Stimulated activated CD8-positive, alpha-beta memory T cell treated with anti-CD3 and anti-CD28 coated beads, Interleukin-15, amount 100 ng/mL, for 4 hours (primary cell): ENCODE measurements around the gene WFDC9.
"Not testable (repeated sequence)": the region's sequence is repeated elsewhere in the genome, so short reads cannot be mapped to it uniquely, and the experiment has no call there.

ENCODE experiments used
- DNase-seq, 2 donors: peaks; one replicate each; pipeline ENCODE4 v3.0.0-alpha.2; 2020; ENCODE audit warnings: low read depth in 2 of 2

Gene WFDC9

GRCh38 chr20:45592574-45593189, 38.4 kb downstream of the WFDC9 start:
- no peak for DNase-seq

GRCh38 chr20:45589725-45590124, 41.4 kb downstream of the WFDC9 start:
- DNase-seq, result no peak

- DNase-seq, result no peak
Observed at GRCh38 chr20:45588800-45589199, 42.3 kb downstream of the WFDC9 start.

- not testable (repeated sequence) for DNase-seq
Observed at GRCh38 chr20:45585986-45586385, 45.1 kb downstream of the WFDC9 start.

GRCh38 chr20:45584294-45584693, 46.8 kb downstream of the WFDC9 start:
- DNase-seq, result not testable (repeated sequence)

- no peak for DNase-seq
Observed at GRCh38 chr20:45583502-45583901, 47.6 kb downstream of the WFDC9 start.

GRCh38 chr20:45581702-45582101, 49.4 kb downstream of the WFDC9 start:
- no peak for DNase-seq

GRCh38 chr20:45579184-45579583, 51.9 kb downstream of the WFDC9 start, which contains the start of gene WFDC8:
TSS of gene WFDC8 (minus strand) at chr20:45579284. CDS start at chr20:45579247, 37 bp downstream.
- DNase-seq, result no peak

GRCh38 chr20:45578231-45578630, 52.9 kb downstream of the WFDC9 start:
- DNase-seq, result no peak

GRCh38 chr20:45576995-45577394, 54.1 kb downstream of the WFDC9 start:
- no peak for DNase-seq

- DNase-seq, result no peak
Observed at GRCh38 chr20:45575931-45576330, 55.2 kb downstream of the WFDC9 start.

- DNase-seq, result not testable (repeated sequence)
Observed at GRCh38 chr20:45569650-45570049, 61.4 kb downstream of the WFDC9 start.

GRCh38 chr20:45564760-45565276, 66.3 kb downstream of the WFDC9 start:
- no peak for DNase-seq
